ENCODE measurements around the gene TTLL9. TPM values are rescaled to one million over a fixed set of nuclear protein-coding genes. Genes with fewer than 3 reads are reported as not detected.
A peak's percentile ranks its signal among the peaks of the same experiment; 100 is the strongest.

The TTLL9 gene
- total RNA-seq, 2 experiments from 2014 or later, result not detected

GRCh38 chr20:31881945-31882344 lies 11.5 kb downstream of the TTLL9 start:
- ATAC-seq, result no peak
- CTCF ChIA-PET, result interaction anchor here (1.9 kb wide), 1 partner anchor 48 kb away, joined by 4 read pairs; no protein-coding TSS in a partner anchor
- Mint-ChIP-seq H3K27me3 (peaks cover 27% of the 10 kb centered on the region), H3K9me3 (ENCODE audit: low read depth) (no peaks in the 10 kb centered on the region), H3K4me3 (no peak overlapping the region), H3K27ac (no peak overlapping the region), H3K36me3 (no peaks in the 10 kb centered on the region), H3K4me1 (peaks cover 15% of the 10 kb centered on the region)
- no peak for DNase-seq

GRCh38 chr20:31883829-31884228 lies 13.4 kb downstream of the TTLL9 start:
- Mint-ChIP-seq H3K27me3 (peaks cover 17% of the 10 kb centered on the region), H3K9me3 (ENCODE audit: low read depth) (no peaks in the 10 kb centered on the region), H3K4me3 (no peak overlapping the region), H3K27ac (no peak overlapping the region), H3K4me1 (peaks cover 14% of the 10 kb centered on the region), H3K36me3 (no peaks in the 10 kb centered on the region)
- CTCF ChIA-PET, result no interaction called here
- ATAC-seq (no peak), DNase-seq (no peak)

- Mint-ChIP-seq H3K9me3 (ENCODE audit: low read depth) (no peaks in the 10 kb centered on the region), H3K4me1 (peaks cover 3% of the 10 kb centered on the region), H3K27ac (no peak overlapping the region), H3K4me3 (no peak overlapping the region), H3K36me3 (no peaks in the 10 kb centered on the region), H3K27me3 (peaks cover 9% of the 10 kb centered on the region)
- ATAC-seq (no peak), DNase-seq (no peak)
- CTCF ChIA-PET, result interaction anchor here (1.6 kb wide), 1 partner anchor 11 kb away, joined by 5 read pairs; no protein-coding TSS in a partner anchor
Observed at GRCh38 chr20:31890646-31891045, 20.2 kb downstream of the TTLL9 start.

- no peak overlapping the region for H3K4me3 Mint-ChIP-seq
Observed at GRCh38 chr20:31894980-31895675, 24.7 kb downstream of the TTLL9 start.

GRCh38 chr20:31896049-31896448 lies 25.6 kb downstream of the TTLL9 start:
- Mint-ChIP-seq H3K36me3 (no peaks in the 10 kb centered on the region), H3K4me3 (no peak overlapping the region), H3K4me1 (peaks cover 3% of the 10 kb centered on the region), H3K27me3 (peaks cover 17% of the 10 kb centered on the region), H3K9me3 (ENCODE audit: low read depth) (no peaks in the 10 kb centered on the region), H3K27ac (no peak overlapping the region)
- ATAC-seq (no peak), DNase-seq (no peak)
- CTCF ChIA-PET, result interaction anchor here (2.2 kb wide), 1 partner anchor 56 kb away, joined by 6 read pairs; the partner anchor contains the start of gene PDRG1

More at GRCh38 chr20:31894980-31895675, 24.7 kb downstream of the TTLL9 start:
- CTCF ChIA-PET, result interaction anchor here (1.5 to 2.2 kb wide), 2 partner anchors 48 to 57 kb away, joined by 6 read pairs; partner anchors contain the start of gene PDRG1
- Mint-ChIP-seq H3K4me1 (peaks cover 3% of the 10 kb centered on the region), H3K27me3 (peaks cover 14% of the 10 kb centered on the region), H3K27ac (no peak overlapping the region), H3K9me3 (ENCODE audit: low read depth) (no peaks in the 10 kb centered on the region), H3K36me3 (no peaks in the 10 kb centered on the region)
- ATAC-seq, result peak; percentile 63
- DNase-seq, result no peak

- DNase-seq (no peak), ATAC-seq (no peak)
- Mint-ChIP-seq H3K4me1 (peaks cover 3% of the 10 kb centered on the region), H3K4me3 (no peak overlapping the region), H3K27me3 (peaks cover 15% of the 10 kb centered on the region), H3K36me3 (no peaks in the 10 kb centered on the region), H3K9me3 (ENCODE audit: low read depth) (no peaks in the 10 kb centered on the region), H3K27ac (no peak overlapping the region)
- CTCF ChIA-PET, result no interaction called here
Observed at GRCh38 chr20:31897541-31897940, 27.1 kb downstream of the TTLL9 start.

GRCh38 chr20:31901615-31902014 lies 31.2 kb downstream of the TTLL9 start:
- DNase-seq (no peak), ATAC-seq (no peak)
- Mint-ChIP-seq H3K27ac (no peak overlapping the region), H3K4me3 (no peak overlapping the region), H3K9me3 (ENCODE audit: low read depth) (no peaks in the 10 kb centered on the region), H3K4me1 (no peaks in the 10 kb centered on the region), H3K27me3 (peaks cover 19% of the 10 kb centered on the region), H3K36me3 (no peaks in the 10 kb centered on the region)
- CTCF ChIA-PET, result no interaction called here

GRCh38 chr20:31903627-31904386 lies 33.4 kb downstream of the TTLL9 start:
- no peak for ATAC-seq
- Mint-ChIP-seq H3K4me1 (no peaks in the 10 kb centered on the region), H3K27me3 (peaks cover 14% of the 10 kb centered on the region), H3K36me3 (no peaks in the 10 kb centered on the region), H3K4me3 (no peak overlapping the region), H3K9me3 (ENCODE audit: low read depth) (no peaks in the 10 kb centered on the region), H3K27ac (no peak overlapping the region)
- no peak for DNase-seq
- CTCF ChIA-PET, result no interaction called here

GRCh38 chr20:31906001-31906400 lies 35.6 kb downstream of the TTLL9 start:
- no peak overlapping the region for H3K27ac Mint-ChIP-seq
- no peak overlapping the region for H3K4me3 Mint-ChIP-seq
- ATAC-seq (no peak), DNase-seq (no peak)
- no peaks in the 10 kb centered on the region for H3K4me1 Mint-ChIP-seq
- H3K9me3 Mint-ChIP-seq (ENCODE audit: low read depth), result no peaks in the 10 kb centered on the region
- CTCF ChIA-PET, result interaction anchor here (0.7 kb wide), 2 partner anchors 79 to 974 kb away, joined by 3 read pairs; no protein-coding TSS in a partner anchor
- H3K27me3 Mint-ChIP-seq, result peaks cover 9% of the 10 kb centered on the region
- H3K36me3 Mint-ChIP-seq, result no peaks in the 10 kb centered on the region

- Mint-ChIP-seq H3K27me3 (peaks cover 9% of the 10 kb centered on the region), H3K36me3 (no peaks in the 10 kb centered on the region), H3K4me3 (no peak overlapping the region), H3K27ac (no peak overlapping the region), H3K9me3 (ENCODE audit: low read depth) (no peaks in the 10 kb centered on the region), H3K4me1 (no peaks in the 10 kb centered on the region)
- ATAC-seq (no peak), DNase-seq (no peak)
- CTCF ChIA-PET, result no interaction called here
Observed at GRCh38 chr20:31907046-31907445, 36.6 kb downstream of the TTLL9 start.

GRCh38 chr20:31908016-31908415 lies 37.6 kb downstream of the TTLL9 start:
- peaks cover 9% of the 10 kb centered on the region for H3K27me3 Mint-ChIP-seq
- H3K9me3 Mint-ChIP-seq (ENCODE audit: low read depth), result no peaks in the 10 kb centered on the region
- no peaks in the 10 kb centered on the region for H3K4me1 Mint-ChIP-seq
- H3K27ac Mint-ChIP-seq, result no peak overlapping the region
- no peaks in the 10 kb centered on the region for H3K36me3 Mint-ChIP-seq
- CTCF ChIA-PET, result no interaction called here
- H3K4me3 Mint-ChIP-seq, result no peak overlapping the region
- no peak for DNase-seq
- no peak for ATAC-seq

GRCh38 chr20:31908424-31908823 lies 38.0 kb downstream of the TTLL9 start:
- Mint-ChIP-seq H3K27me3 (peaks cover 7% of the 10 kb centered on the region), H3K27ac (no peak overlapping the region), H3K9me3 (ENCODE audit: low read depth) (no peaks in the 10 kb centered on the region), H3K4me3 (no peak overlapping the region), H3K36me3 (no peaks in the 10 kb centered on the region), H3K4me1 (no peaks in the 10 kb centered on the region)
- DNase-seq, result no peak
- CTCF ChIA-PET, result interaction anchor here (1.1 kb wide), 1 partner anchor 85 kb away, joined by 4 read pairs; no protein-coding TSS in a partner anchor
- no peak for ATAC-seq

- ATAC-seq (no peak), DNase-seq (no peak)
- Mint-ChIP-seq H3K27ac (no peak overlapping the region), H3K9me3 (ENCODE audit: low read depth) (no peaks in the 10 kb centered on the region), H3K36me3 (no peaks in the 10 kb centered on the region), H3K4me1 (no peaks in the 10 kb centered on the region), H3K27me3 (peaks cover 3% of the 10 kb centered on the region), H3K4me3 (no peak overlapping the region)
- CTCF ChIA-PET, result interaction anchor here (1.1 kb wide), 1 partner anchor 86 kb away, joined by 4 read pairs; no protein-coding TSS in a partner anchor
Observed at GRCh38 chr20:31909253-31910070, 39.0 kb downstream of the TTLL9 start.
